SK-N-SH (cell line): ENCODE results near the gene CCDC122.

Experiments
- EP300 ChIP-seq, 2 experiments: IDR thresholded peaks; 2 replicates each; pipeline versions ENCODE4 v1.4.0 to v1.6.1; 2012; ENCODE audit warnings: borderline replicate concordance in 1 of 2, low read depth in 1 of 2, low read length in 1 of 2
- FOXJ3 ChIP-seq: sonication (generic); formaldehyde crosslinking; IDR thresholded peaks from 2 replicates; pipeline ENCODE4 v1.5.1; 2020; ENCODE audit warnings: mild to moderate bottlenecking, missing genetic modification reagents
- JUND ChIP-seq: IDR thresholded peaks from 2 replicates; pipeline ENCODE4 v1.4.0; 2012
- PBX3 ChIP-seq: IDR thresholded peaks from 2 replicates; pipeline ENCODE4; 2012
- POLR2AphosphoS5 ChIP-seq: IDR thresholded peaks from 2 replicates; pipeline ENCODE4 v1.6.1; 2012; ENCODE audit warnings: low read depth, low read length
- RFX5 ChIP-seq: IDR thresholded peaks from 2 replicates; pipeline ENCODE4 v1.6.1; 2012; ENCODE audit warnings: mild to moderate bottlenecking, improper control_type of control experiment, low read length
- SMC3 ChIP-seq: IDR thresholded peaks from 2 replicates; pipeline ENCODE4 v1.6.1; 2012; ENCODE audit warnings: low read depth, low read length, improper control_type of control experiment
- TCF12 ChIP-seq: IDR thresholded peaks from 2 replicates; pipeline ENCODE4 v1.4.0; 2012
- YY1 ChIP-seq: IDR thresholded peaks from 2 replicates; pipeline ENCODE4 v1.4.0; 2012; ENCODE audit warnings: low read depth, mild to moderate bottlenecking
- TF ChIP-seq, protein P1 (sequence below): fragments of 200-600 bp; sonication (generic); IDR thresholded peaks from 2 replicates; pipeline ENCODE4 v1.6.1; 2017; ENCODE audit warnings: antibody characterized with exemption, mild to moderate bottlenecking, moderate library complexity
- TF ChIP-seq, protein P2 (sequence below): IDR thresholded peaks from 2 replicates; pipeline ENCODE4 v1.4.0; 2012; ENCODE audit warnings: low read depth, borderline replicate concordance

- TF ChIP-seq YY1 (no peak), RFX5 (no peak), SMC3 (no peak), JUND (peak; percentile 28; the same call in 1 of the 2 replicates), FOXJ3 (no peak), POLR2AphosphoS5 (no peak), PBX3 (peak; percentile 73), EP300 (IDR thresholded peaks at IDR 0.05; ENCODE audit: borderline replicate concordance in 1 of 2, low read depth in 1 of 2, low read length in 1 of 2) (peak; percentile 5 to 40; a peak in 1 of 4 replicates), TCF12 (peak; percentile 57)
- TF ChIP-seq, protein P1, sequence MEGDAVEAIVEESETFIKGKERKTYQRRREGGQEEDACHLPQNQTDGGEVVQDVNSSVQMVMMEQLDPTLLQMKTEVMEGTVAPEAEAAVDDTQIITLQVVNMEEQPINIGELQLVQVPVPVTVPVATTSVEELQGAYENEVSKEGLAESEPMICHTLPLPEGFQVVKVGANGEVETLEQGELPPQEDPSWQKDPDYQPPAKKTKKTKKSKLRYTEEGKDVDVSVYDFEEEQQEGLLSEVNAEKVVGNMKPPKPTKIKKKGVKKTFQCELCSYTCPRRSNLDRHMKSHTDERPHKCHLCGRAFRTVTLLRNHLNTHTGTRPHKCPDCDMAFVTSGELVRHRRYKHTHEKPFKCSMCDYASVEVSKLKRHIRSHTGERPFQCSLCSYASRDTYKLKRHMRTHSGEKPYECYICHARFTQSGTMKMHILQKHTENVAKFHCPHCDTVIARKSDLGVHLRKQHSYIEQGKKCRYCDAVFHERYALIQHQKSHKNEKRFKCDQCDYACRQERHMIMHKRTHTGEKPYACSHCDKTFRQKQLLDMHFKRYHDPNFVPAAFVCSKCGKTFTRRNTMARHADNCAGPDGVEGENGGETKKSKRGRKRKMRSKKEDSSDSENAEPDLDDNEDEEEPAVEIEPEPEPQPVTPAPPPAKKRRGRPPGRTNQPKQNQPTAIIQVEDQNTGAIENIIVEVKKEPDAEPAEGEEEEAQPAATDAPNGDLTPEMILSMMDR = no peak
- TF ChIP-seq, protein P2, sequence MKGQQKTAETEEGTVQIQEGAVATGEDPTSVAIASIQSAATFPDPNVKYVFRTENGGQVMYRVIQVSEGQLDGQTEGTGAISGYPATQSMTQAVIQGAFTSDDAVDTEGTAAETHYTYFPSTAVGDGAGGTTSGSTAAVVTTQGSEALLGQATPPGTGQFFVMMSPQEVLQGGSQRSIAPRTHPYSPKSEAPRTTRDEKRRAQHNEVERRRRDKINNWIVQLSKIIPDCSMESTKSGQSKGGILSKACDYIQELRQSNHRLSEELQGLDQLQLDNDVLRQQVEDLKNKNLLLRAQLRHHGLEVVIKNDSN = no peak
Measured at GRCh38 chr13:43792076-43792881, 87.3 kb downstream of the CCDC122 start.
